Measurements from ENCODE around the gene COL15A1.

DNA sequence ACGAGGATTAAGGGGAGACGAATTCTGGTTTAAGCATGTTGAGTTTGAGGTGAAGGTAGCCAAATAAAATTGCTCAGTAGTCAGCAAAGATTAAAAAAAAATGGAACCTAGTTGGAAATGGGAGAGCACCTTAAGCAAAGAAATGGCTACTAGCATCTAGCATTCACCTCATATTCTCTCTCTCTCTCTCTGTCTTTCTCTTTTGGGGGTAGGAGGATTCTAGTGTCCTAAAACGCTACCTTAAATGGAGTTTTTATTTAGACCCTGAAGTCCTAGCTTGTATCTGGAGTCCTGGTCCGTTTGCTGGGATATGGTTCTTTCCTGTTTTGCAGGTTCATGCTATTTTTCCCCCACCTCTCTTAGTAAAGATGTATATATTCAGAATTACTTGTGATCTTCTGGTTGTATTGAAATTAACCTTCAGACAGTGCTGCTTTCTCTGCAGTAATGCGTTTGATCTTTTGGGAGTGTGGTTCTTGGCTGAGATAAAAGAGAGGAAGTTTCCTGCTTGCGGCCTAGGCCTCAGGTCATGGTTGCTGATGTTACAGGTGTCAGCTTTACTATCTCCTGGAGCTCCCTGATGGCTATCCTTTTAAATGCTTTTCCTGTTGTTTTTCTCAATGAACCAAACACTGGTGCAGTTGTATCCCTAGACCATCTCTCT, 169.2 kb downstream of the COL15A1 start:
- TF ChIP-seq, protein P1, sequence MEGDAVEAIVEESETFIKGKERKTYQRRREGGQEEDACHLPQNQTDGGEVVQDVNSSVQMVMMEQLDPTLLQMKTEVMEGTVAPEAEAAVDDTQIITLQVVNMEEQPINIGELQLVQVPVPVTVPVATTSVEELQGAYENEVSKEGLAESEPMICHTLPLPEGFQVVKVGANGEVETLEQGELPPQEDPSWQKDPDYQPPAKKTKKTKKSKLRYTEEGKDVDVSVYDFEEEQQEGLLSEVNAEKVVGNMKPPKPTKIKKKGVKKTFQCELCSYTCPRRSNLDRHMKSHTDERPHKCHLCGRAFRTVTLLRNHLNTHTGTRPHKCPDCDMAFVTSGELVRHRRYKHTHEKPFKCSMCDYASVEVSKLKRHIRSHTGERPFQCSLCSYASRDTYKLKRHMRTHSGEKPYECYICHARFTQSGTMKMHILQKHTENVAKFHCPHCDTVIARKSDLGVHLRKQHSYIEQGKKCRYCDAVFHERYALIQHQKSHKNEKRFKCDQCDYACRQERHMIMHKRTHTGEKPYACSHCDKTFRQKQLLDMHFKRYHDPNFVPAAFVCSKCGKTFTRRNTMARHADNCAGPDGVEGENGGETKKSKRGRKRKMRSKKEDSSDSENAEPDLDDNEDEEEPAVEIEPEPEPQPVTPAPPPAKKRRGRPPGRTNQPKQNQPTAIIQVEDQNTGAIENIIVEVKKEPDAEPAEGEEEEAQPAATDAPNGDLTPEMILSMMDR (IDR thresholded peaks at IDR 0.05; ENCODE audit: low read length), result no peak
- TF ChIP-seq EZH2 (optimal IDR thresholded peaks at IDR 0.05; ENCODE audit: low read depth, low read length), result no peak
- no peak for TF ChIP-seq EZH2phosphoT487 (IDR thresholded peaks at IDR 0.05; ENCODE audit: low read length)
